Thoracic aorta (tissue), 2 donors: ENCODE data around the gene LAIR2. TPM values are rescaled to one million over a fixed set of nuclear protein-coding genes. Genes with fewer than 3 reads are reported as not detected.
"Not testable (repeated sequence)": the region's sequence is repeated elsewhere in the genome, so short reads cannot be mapped to it uniquely, and the experiment has no call there.

Experiments
- ATAC-seq: fragments of 150-250 bp; one replicate; pipeline ENCODE4 v1.8.0; 2017; ENCODE audit warnings: low read depth; ENCODE audit not compliant: insufficient number of reproducible peaks, low FRiP score
- DNase-seq: peaks from one replicate; pipeline ENCODE4 v3.0.0-alpha.2; 2020; ENCODE audit warnings: low spot score
- H3K27ac ChIP-seq, 2 donors: fragments of 200-600 bp; sonication (generic); 1 replicate in 1 of 2; 2 replicates in 1 of 2; pipeline ENCODE4 v1.5.1; 2016; ENCODE audit warnings: mild to moderate bottlenecking in 2 of 2, moderate library complexity in 2 of 2
- H3K27me3 ChIP-seq: fragments of 200-600 bp; sonication (generic); replicated peaks from 2 replicates; pipeline ENCODE4 v1.6.0; 2016; ENCODE audit warnings: mild to moderate bottlenecking; ENCODE audit not compliant: insufficient read depth
- H3K36me3 ChIP-seq: fragments of 200-600 bp; sonication (generic); one replicate; pipeline ENCODE4 v1.5.1; 2016
- H3K4me1 ChIP-seq, 2 donors: fragments of 200-600 bp; sonication (generic); 1 replicate in 1 of 2; 2 replicates in 1 of 2; pipeline versions ENCODE4 v1.5.1 to v1.6.0; 2016; ENCODE audit warnings: low read depth in 2 of 2, mild to moderate bottlenecking in 1 of 2; ENCODE audit not compliant: control insufficient read depth in 1 of 2
- H3K4me3 ChIP-seq: fragments of 200-600 bp; sonication (generic); 2 replicates; pipeline ENCODE4 v1.5.1; 2016; ENCODE audit warnings: mild to moderate bottlenecking
- H3K9me3 ChIP-seq: fragments of 200-600 bp; sonication (generic); 2 replicates; pipeline ENCODE4 v1.5.1; 2016
- total RNA-seq, 2 donors: library from RNA; depleted of rRNA; stranded (reverse); fragments of >200 nt; gene quantifications; one replicate each; pipeline versions ENCODE4 v1.1.0 to v1.2.3, GENCODE V29; 2016
- TF ChIP-seq, protein P1 (sequence below): fragments of 200-600 bp; sonication (generic); IDR thresholded peaks from one replicate; pipeline ENCODE4 v1.5.1; 2019; ENCODE audit warnings: antibody characterized with exemption

Gene LAIR2
- total RNA-seq, 2 donors from 2014 or later, result not detected

DNA sequence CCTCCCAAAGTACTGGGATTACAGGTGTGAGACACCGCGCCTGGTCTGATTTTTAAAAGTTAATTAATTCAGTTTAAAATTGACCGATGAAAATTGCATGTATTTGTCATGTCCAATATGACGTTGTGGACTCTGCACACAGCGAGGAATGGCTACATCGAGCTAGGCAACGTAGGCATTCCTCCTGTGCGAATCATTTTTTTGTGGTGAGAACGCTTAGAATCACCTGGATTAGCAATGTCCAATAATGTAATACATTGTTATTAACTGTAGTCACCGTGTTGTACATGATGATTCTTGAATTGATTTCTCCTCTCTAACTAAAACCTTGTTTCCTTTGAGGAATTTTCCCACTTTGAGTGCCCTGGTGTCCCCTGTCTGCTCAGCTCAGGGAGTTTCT lies 3.4 kb downstream of the LAIR2 start:
- Histone ChIP-seq H3K4me3 (no peak overlapping the region), H3K36me3 (no peaks in the 10 kb centered on the region), H3K4me1 (no peaks in the 10 kb centered on the region), H3K27me3 (no peaks in the 10 kb centered on the region), H3K9me3 (no peaks in the 10 kb centered on the region), H3K27ac (no peak overlapping the region)
- ATAC-seq (no peak), DNase-seq (no peak)
- TF ChIP-seq, protein P1, sequence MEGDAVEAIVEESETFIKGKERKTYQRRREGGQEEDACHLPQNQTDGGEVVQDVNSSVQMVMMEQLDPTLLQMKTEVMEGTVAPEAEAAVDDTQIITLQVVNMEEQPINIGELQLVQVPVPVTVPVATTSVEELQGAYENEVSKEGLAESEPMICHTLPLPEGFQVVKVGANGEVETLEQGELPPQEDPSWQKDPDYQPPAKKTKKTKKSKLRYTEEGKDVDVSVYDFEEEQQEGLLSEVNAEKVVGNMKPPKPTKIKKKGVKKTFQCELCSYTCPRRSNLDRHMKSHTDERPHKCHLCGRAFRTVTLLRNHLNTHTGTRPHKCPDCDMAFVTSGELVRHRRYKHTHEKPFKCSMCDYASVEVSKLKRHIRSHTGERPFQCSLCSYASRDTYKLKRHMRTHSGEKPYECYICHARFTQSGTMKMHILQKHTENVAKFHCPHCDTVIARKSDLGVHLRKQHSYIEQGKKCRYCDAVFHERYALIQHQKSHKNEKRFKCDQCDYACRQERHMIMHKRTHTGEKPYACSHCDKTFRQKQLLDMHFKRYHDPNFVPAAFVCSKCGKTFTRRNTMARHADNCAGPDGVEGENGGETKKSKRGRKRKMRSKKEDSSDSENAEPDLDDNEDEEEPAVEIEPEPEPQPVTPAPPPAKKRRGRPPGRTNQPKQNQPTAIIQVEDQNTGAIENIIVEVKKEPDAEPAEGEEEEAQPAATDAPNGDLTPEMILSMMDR, result no peak

DNA sequence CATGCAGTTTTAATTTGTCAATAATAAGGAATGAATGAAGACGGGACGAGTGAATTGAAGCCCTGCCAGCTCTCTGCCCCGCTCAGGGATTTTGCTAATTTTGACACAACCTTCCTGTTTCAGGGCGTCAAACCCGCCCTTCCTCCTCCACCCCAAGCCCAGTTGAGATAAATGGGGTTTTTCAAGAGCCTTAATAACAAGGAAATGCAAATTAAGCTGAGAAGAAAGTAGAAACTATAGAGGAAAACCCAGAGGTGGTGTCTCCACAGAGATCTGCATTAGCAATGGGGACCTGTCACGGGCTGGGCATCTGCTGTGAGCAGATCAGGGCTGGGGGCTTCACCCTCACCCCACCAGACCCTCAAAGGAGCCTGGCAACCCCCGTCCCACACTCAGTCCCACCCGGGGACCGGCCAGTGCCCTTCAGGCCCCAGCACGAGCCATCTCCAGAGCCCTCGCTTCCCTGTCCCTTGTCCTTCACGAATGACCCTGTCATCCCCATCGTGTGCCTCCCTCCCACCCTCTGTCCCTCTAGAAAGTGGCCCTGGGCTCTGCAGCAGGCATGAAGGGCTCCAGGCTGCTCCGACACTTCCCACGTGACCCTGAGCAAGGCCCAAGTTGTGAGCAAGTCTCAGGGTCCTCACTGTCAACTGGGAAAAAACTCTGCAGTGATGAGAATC lies 4.5 kb downstream of the LAIR2 start:
- not testable (repeated sequence) for ATAC-seq, DNase-seq, H3K36me3 ChIP-seq, H3K9me3 ChIP-seq, H3K27ac ChIP-seq, H3K27me3 ChIP-seq, H3K4me1 ChIP-seq, H3K4me3 ChIP-seq

DNA sequence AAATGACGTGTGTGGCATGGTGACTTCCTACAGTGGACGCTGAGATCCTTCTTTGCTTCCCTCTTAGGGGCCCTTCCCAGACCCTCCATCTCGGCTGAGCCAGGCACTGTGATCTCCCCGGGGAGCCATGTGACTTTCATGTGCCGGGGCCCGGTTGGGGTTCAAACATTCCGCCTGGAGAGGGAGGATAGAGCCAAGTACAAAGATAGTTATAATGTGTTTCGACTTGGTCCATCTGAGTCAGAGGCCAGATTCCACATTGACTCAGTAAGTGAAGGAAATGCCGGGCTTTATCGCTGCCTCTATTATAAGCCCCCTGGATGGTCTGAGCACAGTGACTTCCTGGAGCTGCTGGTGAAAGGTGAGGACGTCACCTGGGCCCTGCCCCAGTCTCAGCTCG lies 5.2 kb downstream of the LAIR2 start:
- no peaks in the 10 kb centered on the region for H3K9me3 ChIP-seq
- H3K4me1 ChIP-seq, result no peaks in the 10 kb centered on the region
- no peak for DNase-seq
- no peak overlapping the region for H3K4me3 ChIP-seq
- no peaks in the 10 kb centered on the region for H3K36me3 ChIP-seq
- TF ChIP-seq, protein P1, result no peak
- ATAC-seq, result no peak
- H3K27ac ChIP-seq, result no peak overlapping the region
- no peaks in the 10 kb centered on the region for H3K27me3 ChIP-seq

DNA sequence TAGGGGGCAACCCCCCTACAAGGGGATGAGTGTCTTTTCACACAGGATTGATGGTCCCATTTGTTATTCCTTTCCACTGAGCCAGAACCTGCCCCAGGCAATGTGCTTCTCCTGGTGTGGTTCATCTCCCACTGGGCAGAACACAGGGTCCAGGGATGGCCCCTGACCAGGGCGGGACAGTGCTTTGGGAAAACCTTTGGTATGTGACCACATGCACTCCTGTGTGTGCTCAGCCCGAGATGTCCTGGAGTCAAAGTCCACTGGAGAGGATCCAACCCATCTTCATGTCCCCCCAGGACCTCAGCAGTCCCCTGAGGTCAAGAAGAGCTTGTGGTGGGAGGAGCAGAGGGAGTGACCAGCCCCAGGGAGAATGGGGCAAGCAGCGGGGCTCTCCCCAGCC lies 5.9 kb downstream of the LAIR2 start:
- ATAC-seq, H3K27me3 ChIP-seq, H3K9me3 ChIP-seq, H3K4me3 ChIP-seq, DNase-seq, H3K27ac ChIP-seq, H3K4me1 ChIP-seq, H3K36me3 ChIP-seq: not testable (repeated sequence)

DNA sequence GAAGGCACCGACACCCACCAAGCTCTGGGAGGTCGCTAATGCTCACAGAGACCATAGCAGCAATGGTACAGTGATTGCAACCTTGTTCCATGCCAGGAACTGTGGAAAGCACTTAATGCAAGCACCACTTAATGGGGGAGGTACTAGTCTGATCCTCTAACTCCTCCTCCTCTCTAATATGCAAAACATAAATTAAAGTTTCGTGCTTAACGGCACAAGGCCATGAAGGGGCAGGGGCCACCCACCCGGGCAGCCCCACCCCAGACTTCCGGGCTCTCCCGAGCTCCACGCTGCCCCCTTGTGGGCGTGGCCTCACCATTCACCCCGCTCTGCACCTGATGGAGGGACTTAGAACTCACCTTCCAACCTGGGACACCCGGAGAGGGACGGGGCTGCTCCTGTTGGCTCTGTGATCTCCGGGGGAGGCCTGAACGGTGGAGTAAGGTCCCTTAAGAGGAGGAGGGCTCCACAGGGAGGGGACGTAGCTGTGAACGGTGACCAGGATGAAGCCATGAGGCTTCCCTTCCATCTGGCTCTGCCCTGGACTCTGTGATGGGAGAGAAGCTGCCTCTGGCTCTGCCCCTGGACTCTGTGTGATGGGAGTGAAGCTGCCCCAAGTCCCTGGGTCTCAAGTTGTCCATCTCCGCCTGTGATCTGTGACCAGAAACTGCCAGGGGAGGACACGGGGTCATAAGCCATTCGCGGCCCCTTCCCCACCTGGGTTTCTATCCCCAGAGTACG lies 6.7 kb downstream of the LAIR2 start:
- not testable (repeated sequence) for H3K27me3 ChIP-seq, DNase-seq, H3K27ac ChIP-seq, H3K36me3 ChIP-seq, ATAC-seq, H3K4me1 ChIP-seq, H3K9me3 ChIP-seq, H3K4me3 ChIP-seq

DNA sequence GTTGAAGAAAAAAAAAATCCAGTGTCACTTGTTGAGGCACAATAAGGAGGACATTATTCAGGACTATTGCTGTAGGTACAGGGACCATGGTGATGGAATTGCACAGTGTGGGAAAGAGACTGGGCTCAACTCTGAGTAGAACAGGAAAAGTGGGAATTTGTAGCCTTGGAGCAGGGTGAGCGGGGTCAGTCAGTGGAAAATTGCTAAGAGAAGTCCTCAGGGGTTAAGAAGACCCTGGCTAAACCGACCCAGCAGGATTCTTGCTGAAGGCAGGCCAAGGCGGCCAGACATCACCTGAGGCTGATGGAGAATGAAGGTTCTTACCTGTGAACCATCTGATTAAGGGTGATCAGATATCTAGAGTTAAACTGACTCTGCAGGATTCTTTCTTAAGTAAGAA lies 12.5 kb downstream of the LAIR2 start:
- ATAC-seq, result no peak
- Histone ChIP-seq H3K36me3 (no peaks in the 10 kb centered on the region), H3K4me1 (no peaks in the 10 kb centered on the region), H3K27me3 (no peaks in the 10 kb centered on the region), H3K4me3 (no peak overlapping the region), H3K27ac (no peak overlapping the region), H3K9me3 (no peaks in the 10 kb centered on the region)
- TF ChIP-seq, protein P1, result no peak
- no peak for DNase-seq
